Measurements from ENCODE around the gene STBD1.
"Not testable (repeated sequence)": the region's sequence is repeated elsewhere in the genome, so short reads cannot be mapped to it uniquely, and the experiment has no call there.

Gene STBD1

DNA sequence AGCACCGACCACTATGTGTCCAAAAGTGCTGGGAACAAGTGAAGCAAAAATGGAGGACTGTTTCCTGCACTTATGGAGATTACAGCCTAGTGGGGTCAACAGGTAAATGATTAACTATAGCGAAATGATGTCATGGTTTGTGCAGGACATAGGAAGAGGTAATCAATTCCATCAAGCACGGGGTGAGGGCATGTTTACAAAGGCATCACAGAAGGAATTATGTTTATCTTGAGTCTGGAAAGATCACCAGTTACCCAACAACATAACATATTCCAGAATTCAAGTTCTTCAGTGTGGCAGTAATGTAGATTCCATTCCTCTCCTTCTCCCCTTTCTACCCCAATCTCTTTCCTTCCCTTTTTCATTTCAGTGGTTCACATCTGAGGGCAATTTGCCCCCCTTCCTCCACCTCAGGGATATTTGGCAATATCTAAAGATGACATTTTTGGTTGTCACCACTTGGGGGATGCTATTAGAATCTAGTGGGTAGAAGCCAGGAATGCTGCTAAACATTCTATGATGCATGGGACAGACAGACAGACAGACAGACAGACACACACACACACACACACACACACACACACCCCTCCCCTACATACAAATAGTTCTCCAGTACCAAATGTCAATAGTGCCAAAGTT is 30.9 kb upstream of the STBD1 start:
- ChIA-PET CTCF (no interaction called here), POLR2A (no interaction called here)
- TF ChIP-seq, protein P1, sequence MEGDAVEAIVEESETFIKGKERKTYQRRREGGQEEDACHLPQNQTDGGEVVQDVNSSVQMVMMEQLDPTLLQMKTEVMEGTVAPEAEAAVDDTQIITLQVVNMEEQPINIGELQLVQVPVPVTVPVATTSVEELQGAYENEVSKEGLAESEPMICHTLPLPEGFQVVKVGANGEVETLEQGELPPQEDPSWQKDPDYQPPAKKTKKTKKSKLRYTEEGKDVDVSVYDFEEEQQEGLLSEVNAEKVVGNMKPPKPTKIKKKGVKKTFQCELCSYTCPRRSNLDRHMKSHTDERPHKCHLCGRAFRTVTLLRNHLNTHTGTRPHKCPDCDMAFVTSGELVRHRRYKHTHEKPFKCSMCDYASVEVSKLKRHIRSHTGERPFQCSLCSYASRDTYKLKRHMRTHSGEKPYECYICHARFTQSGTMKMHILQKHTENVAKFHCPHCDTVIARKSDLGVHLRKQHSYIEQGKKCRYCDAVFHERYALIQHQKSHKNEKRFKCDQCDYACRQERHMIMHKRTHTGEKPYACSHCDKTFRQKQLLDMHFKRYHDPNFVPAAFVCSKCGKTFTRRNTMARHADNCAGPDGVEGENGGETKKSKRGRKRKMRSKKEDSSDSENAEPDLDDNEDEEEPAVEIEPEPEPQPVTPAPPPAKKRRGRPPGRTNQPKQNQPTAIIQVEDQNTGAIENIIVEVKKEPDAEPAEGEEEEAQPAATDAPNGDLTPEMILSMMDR (IDR thresholded peaks at IDR 0.05; ENCODE audit: insufficient read depth, low read length, missing control alignments): no peak
- no peak overlapping the region for H3K4me3 ChIP-seq (ENCODE audit: low read depth, low read length)
- DNase-seq (ENCODE audit: low read depth, low spot score): no peak

GRCh38 chr4:76276813-76277212 is 29.7 kb upstream of the STBD1 start:
- CTCF ChIA-PET: interaction anchor here (1.1 kb wide), 1 partner anchor 17 kb away, joined by 3 read pairs; no protein-coding TSS in a partner anchor
- POLR2A ChIA-PET: no interaction called here
- DNase-seq (ENCODE audit: low read depth, low spot score): no peak
- no peak overlapping the region for H3K4me3 ChIP-seq (ENCODE audit: low read depth, low read length)
- TF ChIP-seq, protein P1 (IDR thresholded peaks at IDR 0.05; ENCODE audit: insufficient read depth, low read length, missing control alignments): no peak

DNA sequence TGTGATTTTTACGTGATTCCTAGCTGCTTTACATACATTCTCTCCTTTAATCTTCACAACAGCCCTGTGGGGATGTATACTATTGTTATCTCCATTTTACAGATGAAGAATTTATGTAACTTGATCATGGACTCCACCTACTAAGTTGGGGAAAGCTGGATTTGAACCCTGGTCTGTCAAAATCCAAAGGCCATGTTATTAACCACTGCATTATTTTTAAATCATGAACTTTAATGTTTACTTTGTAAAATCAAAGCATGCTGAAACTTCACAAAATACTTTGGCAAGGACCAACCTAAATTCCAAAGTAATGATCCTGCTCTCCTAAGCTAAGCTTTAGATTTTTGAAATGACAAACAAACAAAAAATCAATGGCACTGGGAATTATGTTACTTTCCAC is 28.9 kb upstream of the STBD1 start:
- H3K4me3 ChIP-seq (ENCODE audit: low read depth, low read length): no peak overlapping the region
- TF ChIP-seq, protein P1 (IDR thresholded peaks at IDR 0.05; ENCODE audit: insufficient read depth, low read length, missing control alignments): no peak
- no peak for DNase-seq (ENCODE audit: low read depth, low spot score)
- ChIA-PET CTCF (interaction anchor here (1.1 to 3.4 kb wide), 4 partner anchors 16 to 99 kb away, joined by 3 to 14 read pairs (median 5); partner anchors contain the start of gene STBD1), POLR2A (no interaction called here)

GRCh38 chr4:76278583-76278982 is 27.9 kb upstream of the STBD1 start:
- ChIA-PET POLR2A (no interaction called here), CTCF (interaction anchor here (0.7 to 3.4 kb wide), 5 partner anchors 10 to 226 kb away, joined by 3 to 14 read pairs (median 4); partner anchors contain the start of gene STBD1)
- no peak overlapping the region for H3K4me3 ChIP-seq (ENCODE audit: low read depth, low read length)
- DNase-seq (ENCODE audit: low read depth, low spot score): no peak
- TF ChIP-seq, protein P1 (IDR thresholded peaks at IDR 0.05; ENCODE audit: insufficient read depth, low read length, missing control alignments): no peak

DNA sequence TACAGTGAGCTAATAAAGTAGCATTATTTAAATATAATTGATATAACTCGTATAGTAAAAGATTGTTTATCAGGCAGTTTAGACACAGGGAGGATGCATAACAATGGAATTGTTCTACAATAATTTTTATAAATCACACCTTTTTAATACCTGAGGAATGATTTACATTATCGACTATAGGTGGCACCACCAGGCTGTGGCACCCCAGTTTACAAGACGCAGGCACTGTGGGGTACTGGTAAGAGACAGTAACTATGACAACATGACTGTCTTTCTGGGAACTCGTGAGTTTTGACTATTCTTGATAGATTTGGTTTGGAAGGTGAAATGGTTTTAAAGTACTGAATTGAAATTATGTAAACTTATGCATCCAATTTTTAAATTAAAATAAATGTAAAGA is 27.1 kb upstream of the STBD1 start:
- no peak for DNase-seq (ENCODE audit: low read depth, low spot score)
- POLR2A ChIA-PET: no interaction called here
- CTCF ChIA-PET: interaction anchor here (2.3 to 3.4 kb wide), 2 partner anchors 27 to 99 kb away, joined by 6 to 14 read pairs; partner anchors contain the start of gene STBD1
- TF ChIP-seq, protein P1 (IDR thresholded peaks at IDR 0.05; ENCODE audit: insufficient read depth, low read length, missing control alignments): no peak
- H3K4me3 ChIP-seq (ENCODE audit: low read depth, low read length): no peak overlapping the region

- DNase-seq (ENCODE audit: low read depth, low spot score): no peak
- H3K4me3 ChIP-seq (ENCODE audit: low read depth, low read length): no peak overlapping the region
- POLR2A ChIA-PET: no interaction called here
- CTCF ChIA-PET: interaction anchor here (0.6 to 3.4 kb wide), 3 partner anchors 97 to 102 kb away, joined by 3 to 14 read pairs (median 3); no protein-coding TSS in a partner anchor
- TF ChIP-seq, protein P1 (IDR thresholded peaks at IDR 0.05; ENCODE audit: insufficient read depth, low read length, missing control alignments): no peak
These were observed 25.8 kb upstream of the STBD1 start for GRCh38 chr4:76280488-76281441.

GRCh38 chr4:76281594-76281993 is 24.9 kb upstream of the STBD1 start:
- CTCF ChIA-PET; DNase-seq (ENCODE audit: low read depth, low spot score); H3K4me3 ChIP-seq (ENCODE audit: low read depth, low read length); POLR2A ChIA-PET: not testable (repeated sequence)
